ENCODE data around the gene MLYCD. TPM values are rescaled to one million over a fixed set of nuclear protein-coding genes. Genes with fewer than 3 reads are reported as not detected.

MLYCD gene
- polyA plus RNA-seq, 1 donor from 2014 or later = 2.4 TPM

GRCh38 chr16:83895942-83896341 is 3.0 kb upstream of the MLYCD start:
- Histone ChIP-seq H3K36me3 (ENCODE audit: insufficient read depth, low read length) (no peaks in the 10 kb centered on the region), H3K27me3 (ENCODE audit: insufficient read depth, low read depth, low read length) (no peaks in the 10 kb centered on the region), H2AFZ (ENCODE audit: low read depth, low read length) (no peak overlapping the region), H3K9me2 (ENCODE audit: insufficient read depth, low read length) (no peaks in the 10 kb centered on the region), H3K4me3 (ENCODE audit: low read length) (no peak overlapping the region), H3K27ac (ENCODE audit: low read length) (no peak overlapping the region), H4K20me1 (ENCODE audit: insufficient read depth) (no peaks in the 10 kb centered on the region), H3K79me2 (replicated peaks; ENCODE audit: insufficient read depth, low read length) (peaks cover 11% of the 10 kb centered on the region), H3K9ac (ENCODE audit: low read length) (no peak overlapping the region), H3K4me2 (ENCODE audit: low read length) (no peak overlapping the region), H3K9me3 (ENCODE audit: low read length) (peaks cover 2% of the 10 kb centered on the region), H3F3A (ENCODE audit: insufficient read depth, low read length, poor library complexity, severe bottlenecking) (no peaks in the 10 kb centered on the region)
- TF ChIP-seq RAD21 (conservative IDR thresholded peaks at IDR 0.05) = no peak
- no peak for TF ChIP-seq CTCF (IDR thresholded peaks at IDR 0.05; ENCODE audit: poor library complexity, severe bottlenecking)
- no peak for TF ChIP-seq EP300 (conservative IDR thresholded peaks at IDR 0.05; ENCODE audit: poor library complexity, severe bottlenecking)
- TF ChIP-seq MXI1 (conservative IDR thresholded peaks at IDR 0.05; ENCODE audit: poor library complexity, severe bottlenecking) = no peak

GRCh38 chr16:83899272-83899897 is 470 bp downstream of the MLYCD start:
- Histone ChIP-seq H3K9me2 (ENCODE audit: insufficient read depth, low read length) (no peaks in the 10 kb centered on the region), H3K4me3 (ENCODE audit: low read length) (peak overlapping the region; percentile 93), H3K9ac (ENCODE audit: low read length) (peak overlapping the region; percentile 69), H3K36me3 (ENCODE audit: insufficient read depth, low read length) (no peaks in the 10 kb centered on the region), H3F3A (ENCODE audit: insufficient read depth, low read length, poor library complexity, severe bottlenecking) (no peaks in the 10 kb centered on the region), H2AFZ (ENCODE audit: low read depth, low read length) (no peak overlapping the region), H3K9me3 (ENCODE audit: low read length) (no peaks in the 10 kb centered on the region), H3K4me2 (ENCODE audit: low read length) (peak overlapping the region; percentile 81), H3K27me3 (ENCODE audit: insufficient read depth, low read depth, low read length) (no peaks in the 10 kb centered on the region), H4K20me1 (ENCODE audit: insufficient read depth) (no peaks in the 10 kb centered on the region), H3K27ac (ENCODE audit: low read length) (peak overlapping the region; percentile 30), H3K79me2 (replicated peaks; ENCODE audit: insufficient read depth, low read length) (peaks cover 15% of the 10 kb centered on the region)
- TF ChIP-seq CTCF (IDR thresholded peaks at IDR 0.05; ENCODE audit: poor library complexity, severe bottlenecking) (peak; percentile 5), MXI1 (conservative IDR thresholded peaks at IDR 0.05; ENCODE audit: poor library complexity, severe bottlenecking) (peak; percentile 87), RAD21 (conservative IDR thresholded peaks at IDR 0.05) (no peak), EP300 (conservative IDR thresholded peaks at IDR 0.05; ENCODE audit: poor library complexity, severe bottlenecking) (no peak), SMC3 (conservative IDR thresholded peaks at IDR 0.05; ENCODE audit: poor library complexity) (peak; percentile 21)

GRCh38 chr16:83899978-83900377 is 1.1 kb downstream of the MLYCD start:
- Histone ChIP-seq H4K20me1 (ENCODE audit: insufficient read depth) (no peaks in the 10 kb centered on the region), H3K27ac (ENCODE audit: low read length) (no peak overlapping the region), H3F3A (ENCODE audit: insufficient read depth, low read length, poor library complexity, severe bottlenecking) (no peaks in the 10 kb centered on the region), H3K79me2 (replicated peaks; ENCODE audit: insufficient read depth, low read length) (peaks cover 15% of the 10 kb centered on the region), H3K9me3 (ENCODE audit: low read length) (no peaks in the 10 kb centered on the region), H3K4me2 (ENCODE audit: low read length) (peak overlapping the region; percentile 81), H3K9ac (ENCODE audit: low read length) (peak overlapping the region; percentile 69), H3K4me3 (ENCODE audit: low read length) (peak overlapping the region; percentile 93), H2AFZ (ENCODE audit: low read depth, low read length) (no peak overlapping the region), H3K27me3 (ENCODE audit: insufficient read depth, low read depth, low read length) (no peaks in the 10 kb centered on the region), H3K36me3 (ENCODE audit: insufficient read depth, low read length) (no peaks in the 10 kb centered on the region), H3K9me2 (ENCODE audit: insufficient read depth, low read length) (no peaks in the 10 kb centered on the region)
- TF ChIP-seq REST (IDR thresholded peaks at IDR 0.05; ENCODE audit: borderline replicate concordance) = no peak
- no peak for TF ChIP-seq RAD21 (conservative IDR thresholded peaks at IDR 0.05)
- no peak for TF ChIP-seq SMC3 (conservative IDR thresholded peaks at IDR 0.05; ENCODE audit: poor library complexity)
- no peak for TF ChIP-seq TAF1 (IDR thresholded peaks at IDR 0.05; ENCODE audit: low read depth)
- no peak for TF ChIP-seq EP300 (conservative IDR thresholded peaks at IDR 0.05; ENCODE audit: poor library complexity, severe bottlenecking)
- TF ChIP-seq EZH2 (IDR thresholded peaks at IDR 0.05; ENCODE audit: borderline replicate concordance, insufficient read depth, low read length, poor library complexity, severe bottlenecking) = no peak
- TF ChIP-seq CTCF (IDR thresholded peaks at IDR 0.05; ENCODE audit: poor library complexity, severe bottlenecking) = no peak

Data from neural cell (in vitro differentiated cells).